H9 (cell line): Measurements from ENCODE around the gene MBNL1. TPM values are rescaled to one million over a fixed set of nuclear protein-coding genes. Genes with fewer than 3 reads are reported as not detected.
"Not testable (repeated sequence)": the region's sequence is repeated elsewhere in the genome, so short reads cannot be mapped to it uniquely, and the experiment has no call there.

ENCODE experiments used
- DNase-seq: peaks from one replicate; pipeline ENCODE4 v3.0.0-alpha.2; 2017
- H2AFZ ChIP-seq: one replicate; pipeline ENCODE4 v1.6.1; 2013; ENCODE audit warnings: mild to moderate bottlenecking, low read length, control low read depth, moderate library complexity
- H2AK5ac ChIP-seq: 2 replicates; pipeline ENCODE4 v1.6.1; 2013; ENCODE audit warnings: low read length, control low read depth, mixed read lengths; ENCODE audit not compliant: insufficient read length
- H2BK120ac ChIP-seq: one replicate; pipeline ENCODE4 v1.6.1; 2013; ENCODE audit warnings: low read depth, mild to moderate bottlenecking, low read length, control low read depth, inconsistent platforms; ENCODE audit not compliant: poor library complexity, severe bottlenecking
- H2BK12ac ChIP-seq: 2 replicates; pipeline ENCODE4 v1.6.1; 2013; ENCODE audit warnings: low read length, control low read depth, mixed read lengths, low read depth; ENCODE audit not compliant: insufficient read length
- H2BK15ac ChIP-seq: 2 replicates; pipeline ENCODE4 v1.6.1; 2013; ENCODE audit warnings: low read depth, low read length, control low read depth
- H2BK20ac ChIP-seq: one replicate; pipeline ENCODE4 v1.6.1; 2013; ENCODE audit warnings: low read depth, mild to moderate bottlenecking, low read length, control low read depth, inconsistent platforms; ENCODE audit not compliant: poor library complexity, severe bottlenecking
- H2BK5ac ChIP-seq: 2 replicates; pipeline ENCODE4 v1.6.1; 2013; ENCODE audit warnings: low read length, control low read depth, mixed read lengths; ENCODE audit not compliant: insufficient read length
- H3K14ac ChIP-seq: 2 replicates; pipeline ENCODE4 v1.6.1; 2013; ENCODE audit warnings: low read length, control low read depth; ENCODE audit not compliant: insufficient read depth
- H3K18ac ChIP-seq: 2 replicates; pipeline ENCODE4 v1.6.1; 2013; ENCODE audit warnings: low read depth, mild to moderate bottlenecking, mixed read lengths, low read length, control low read depth; ENCODE audit not compliant: insufficient read length
- H3K23ac ChIP-seq: 2 replicates; pipeline ENCODE4 v1.6.1; 2013; ENCODE audit warnings: low read length, control low read depth, mixed read lengths, low read depth; ENCODE audit not compliant: insufficient read length
- H3K23me2 ChIP-seq: 2 replicates; pipeline ENCODE4 v1.6.1; 2013; ENCODE audit warnings: low read depth, mild to moderate bottlenecking, mixed read lengths, low read length, control low read depth; ENCODE audit not compliant: insufficient read length, poor library complexity, severe bottlenecking
- H3K27ac ChIP-seq: 2 replicates; pipeline ENCODE4 v1.5.1; 2013; ENCODE audit warnings: low read length, control low read depth, mixed read lengths, low read depth; ENCODE audit not compliant: insufficient read length
- H3K27me3 ChIP-seq: 2 replicates; pipeline ENCODE4 v1.6.1; 2013; ENCODE audit warnings: low read length, control low read depth, inconsistent platforms; ENCODE audit not compliant: insufficient read depth
- H3K4ac ChIP-seq: 2 replicates; pipeline ENCODE4 v1.6.1; 2013; ENCODE audit warnings: low read depth, mild to moderate bottlenecking, control low read depth, inconsistent platforms, low read length, moderate library complexity
- H3K4me1 ChIP-seq: 2 replicates; pipeline ENCODE4 v1.6.1; 2013; ENCODE audit warnings: low read length, control low read depth, inconsistent platforms; ENCODE audit not compliant: insufficient read depth
- H3K4me2 ChIP-seq: 2 replicates; pipeline ENCODE4 v1.6.1; 2013; ENCODE audit warnings: low read length, control low read depth, mixed read lengths; ENCODE audit not compliant: insufficient read length, insufficient read depth
- H3K56ac ChIP-seq: 2 replicates; pipeline ENCODE4 v1.6.1; 2013; ENCODE audit warnings: low read depth, mild to moderate bottlenecking, mixed read lengths, low read length, control low read depth; ENCODE audit not compliant: insufficient read length
- H3K79me1 ChIP-seq: 2 replicates; pipeline ENCODE4 v1.6.1; 2013; ENCODE audit warnings: low read depth, mild to moderate bottlenecking, moderate library complexity, low read length, control low read depth, inconsistent platforms; ENCODE audit not compliant: insufficient read depth, poor library complexity, severe bottlenecking
- H3K79me2 ChIP-seq: 2 replicates; pipeline ENCODE4 v1.6.1; 2013; ENCODE audit warnings: low read length, control low read depth, inconsistent platforms; ENCODE audit not compliant: insufficient read depth
- H3K9ac ChIP-seq: 2 replicates; pipeline ENCODE4 v1.6.1; 2013; ENCODE audit warnings: low read length, control low read depth, mixed read lengths; ENCODE audit not compliant: insufficient read length; ENCODE audit errors: extremely low read depth
- H3K9me3 ChIP-seq: one replicate; pipeline ENCODE4 v1.6.1; 2013; ENCODE audit warnings: low read depth, low read length, inconsistent platforms; ENCODE audit not compliant: control insufficient read depth
- H3T11ph ChIP-seq: one replicate; pipeline ENCODE4 v1.6.1; 2013; ENCODE audit warnings: mild to moderate bottlenecking, low read length, control low read depth, inconsistent platforms
- H4K20me1 ChIP-seq: one replicate; pipeline ENCODE4 v1.6.1; 2013; ENCODE audit not compliant: control insufficient read depth, insufficient read length, insufficient read depth
- H4K5ac ChIP-seq: 2 replicates; pipeline ENCODE4 v1.6.1; 2013; ENCODE audit warnings: low read depth, mild to moderate bottlenecking, mixed read lengths, low read length, control low read depth; ENCODE audit not compliant: insufficient read length
- H4K8ac ChIP-seq: replicated peaks from 2 replicates; pipeline ENCODE4 v1.6.1; 2013; ENCODE audit warnings: low read length, control low read depth, mixed read lengths, low read depth; ENCODE audit not compliant: insufficient read length
- H4K91ac ChIP-seq: 2 replicates; pipeline ENCODE4 v1.6.1; 2013; ENCODE audit warnings: low read depth, mild to moderate bottlenecking, moderate library complexity, mixed read lengths, low read length, control low read depth; ENCODE audit not compliant: insufficient read length
- H3K27ac Mint-ChIP-seq, 3 experiments: 2 replicates in 2 of 3; 3 replicates in 1 of 3; pipeline ENCODE4 v1.8.0; 2020 to 2021; ENCODE audit warnings: mixed read lengths in 3 of 3, mild to moderate bottlenecking in 1 of 3, moderate library complexity in 1 of 3
- H3K27me3 Mint-ChIP-seq: 2 replicates; pipeline ENCODE4 v1.8.0; 2021; ENCODE audit warnings: low read depth, mild to moderate bottlenecking, moderate library complexity, mixed read lengths
- H3K36me3 Mint-ChIP-seq, 3 experiments: 2 replicates in 2 of 3; 3 replicates in 1 of 3; pipeline ENCODE4 v1.8.0; 2020 to 2021; ENCODE audit warnings: low read depth in 3 of 3, mixed read lengths in 3 of 3; ENCODE audit not compliant: insufficient read depth in 1 of 3
- H3K4me1 Mint-ChIP-seq, 2 experiments: 2 replicates each; pipeline ENCODE4 v1.8.0; 2020; ENCODE audit warnings: mixed read lengths in 2 of 2
- H3K4me3 Mint-ChIP-seq, 2 experiments: 2 replicates in 1 of 2; 3 replicates in 1 of 2; pipeline ENCODE4 v1.8.0; 2020 to 2021; ENCODE audit warnings: mild to moderate bottlenecking in 2 of 2, mixed read lengths in 2 of 2, moderate library complexity in 1 of 2
- H3K9me3 Mint-ChIP-seq, 2 experiments: 2 replicates in 1 of 2; 3 replicates in 1 of 2; pipeline ENCODE4 v1.8.0; 2020; ENCODE audit warnings: mild to moderate bottlenecking in 2 of 2, mixed read lengths in 2 of 2, moderate library complexity in 1 of 2
- WGBS: extraction: QIAGEN DNeasy Blood & Tissue Kit; methylation state at CpG from one replicate; pipeline ENCODE4 v1.1.7; 2013; ENCODE audit warnings: missing lambda C conversion rate, low lambda C conversion rate, mixed read lengths; ENCODE audit not compliant: insufficient read length; ENCODE audit errors: extremely low coverage; 5-methylcytosine and 5-hydroxymethylcytosine counted together
- total RNA-seq: library from RNA; stranded (reverse); gene quantifications from 2 replicates; pipeline ENCODE4 v1.2.1, GENCODE V29; 2021
- TF ChIP-seq, protein P1 (sequence below): fragments of 200-600 bp; sonication (generic); conservative IDR thresholded peaks from 3 replicates; pipeline ENCODE4 v1.8.0; 2021; ENCODE audit warnings: antibody characterized with exemption, mild to moderate bottlenecking

The MBNL1 gene
- total RNA-seq, 1 experiment from 2014 or later, result 14.9 TPM

GRCh38 chr3:152438706-152439105 is 170.0 kb downstream of the MBNL1 start:
- no peak for DNase-seq
- Histone ChIP-seq H3K56ac (no peak overlapping the region), H3T11ph (no peak overlapping the region), H2BK120ac (no peak overlapping the region), H4K8ac (no peak overlapping the region), H4K5ac (no peak overlapping the region), H2BK20ac (no peak overlapping the region), H2BK5ac (no peak overlapping the region), H3K9me3 (no peaks in the 10 kb centered on the region), H3K4ac (no peak overlapping the region), H4K91ac (no peak overlapping the region), H3K79me2 (no peaks in the 10 kb centered on the region; the same call in 1 of the 2 replicates), H3K79me1 (no peaks in the 10 kb centered on the region), H2AK5ac (no peak overlapping the region), H3K18ac (no peak overlapping the region), H4K20me1 (no peaks in the 10 kb centered on the region), H2BK12ac (no peak overlapping the region), H3K23me2 (no peaks in the 10 kb centered on the region), H3K27ac (no peak overlapping the region), H3K23ac (no peak overlapping the region), H3K27me3 (no peaks in the 10 kb centered on the region), H3K4me2 (no peak overlapping the region), H3K4me1 (no peaks in the 10 kb centered on the region), H3K9ac (no peak overlapping the region), H2BK15ac (no peak overlapping the region), H2AFZ (no peak overlapping the region), H3K14ac (no peak overlapping the region)
- Mint-ChIP-seq H3K4me1 (peaks cover 3 to 10% of the 10 kb centered on the region in 2 experiments; a peak in 3 of 4 replicates), H3K27me3 (no peaks in the 10 kb centered on the region), H3K4me3 (no peak overlapping the region), H3K27ac (no peak overlapping the region), H3K36me3 (peaks cover 5 to 15% (median 12%) of the 10 kb centered on the region in 3 experiments; a peak in 6 of 7 replicates), H3K9me3 (peaks cover 8 to 9% of the 10 kb centered on the region in 2 experiments; a peak in 3 of 5 replicates)
- no CpG with 5 or more reads among the region's 6 CpGs for WGBS
- TF ChIP-seq, protein P1, sequence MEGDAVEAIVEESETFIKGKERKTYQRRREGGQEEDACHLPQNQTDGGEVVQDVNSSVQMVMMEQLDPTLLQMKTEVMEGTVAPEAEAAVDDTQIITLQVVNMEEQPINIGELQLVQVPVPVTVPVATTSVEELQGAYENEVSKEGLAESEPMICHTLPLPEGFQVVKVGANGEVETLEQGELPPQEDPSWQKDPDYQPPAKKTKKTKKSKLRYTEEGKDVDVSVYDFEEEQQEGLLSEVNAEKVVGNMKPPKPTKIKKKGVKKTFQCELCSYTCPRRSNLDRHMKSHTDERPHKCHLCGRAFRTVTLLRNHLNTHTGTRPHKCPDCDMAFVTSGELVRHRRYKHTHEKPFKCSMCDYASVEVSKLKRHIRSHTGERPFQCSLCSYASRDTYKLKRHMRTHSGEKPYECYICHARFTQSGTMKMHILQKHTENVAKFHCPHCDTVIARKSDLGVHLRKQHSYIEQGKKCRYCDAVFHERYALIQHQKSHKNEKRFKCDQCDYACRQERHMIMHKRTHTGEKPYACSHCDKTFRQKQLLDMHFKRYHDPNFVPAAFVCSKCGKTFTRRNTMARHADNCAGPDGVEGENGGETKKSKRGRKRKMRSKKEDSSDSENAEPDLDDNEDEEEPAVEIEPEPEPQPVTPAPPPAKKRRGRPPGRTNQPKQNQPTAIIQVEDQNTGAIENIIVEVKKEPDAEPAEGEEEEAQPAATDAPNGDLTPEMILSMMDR, result no peak

- H3K27me3 ChIP-seq, H2BK120ac ChIP-seq, H3K79me2 ChIP-seq, H3K27ac ChIP-seq, H3K23me2 ChIP-seq, H4K91ac ChIP-seq, H3K14ac ChIP-seq, H2BK5ac ChIP-seq, H3K4ac ChIP-seq, H3K36me3 Mint-ChIP-seq, H3T11ph ChIP-seq, H2BK12ac ChIP-seq, H3K4me2 ChIP-seq, H4K8ac ChIP-seq, H3K23ac ChIP-seq, H3K79me1 ChIP-seq, H3K9ac ChIP-seq, H2AFZ ChIP-seq, H3K27ac Mint-ChIP-seq, H3K56ac ChIP-seq, H3K9me3 ChIP-seq, H2BK20ac ChIP-seq, H3K27me3 Mint-ChIP-seq, H3K4me3 Mint-ChIP-seq, H2BK15ac ChIP-seq, H2AK5ac ChIP-seq, H4K20me1 ChIP-seq, H4K5ac ChIP-seq, DNase-seq, H3K4me1 ChIP-seq, H3K18ac ChIP-seq, H3K9me3 Mint-ChIP-seq, H3K4me1 Mint-ChIP-seq: not testable (repeated sequence)
- WGBS, result no CpG with 5 or more reads among the region's 5 CpGs
Observed at GRCh38 chr3:152440243-152440642, 171.5 kb downstream of the MBNL1 start.
